H1 (cell line): ENCODE results near the gene MKLN1. TPM values are rescaled to one million over a fixed set of nuclear protein-coding genes. Genes with fewer than 3 reads are reported as not detected.

ENCODE experiments used
- CTCF ChIA-PET: fragments of 300-600 bp; sonication (Branson Sonifier 250); formaldehyde crosslinking; loops from one replicate; lab custom pipeline; 2021; ENCODE audit not compliant: partially characterized antibody; lab: Charles Lee
- POLR2A ChIA-PET: fragments of 300-600 bp; sonication (Branson Sonifier 250); formaldehyde crosslinking; loops from one replicate; lab custom pipeline; 2021; ENCODE audit warnings: inconsistent platforms; ENCODE audit not compliant: partially characterized antibody; lab: Charles Lee
- DNase-seq, 2 experiments: peaks; one replicate each; pipeline versions ENCODE4 v3.0.0 to v3.0.0-alpha.2; 2010 to 2022; ENCODE audit warnings: low spot score in 2 of 2, low read depth in 1 of 2, mixed read lengths in 1 of 2
- FAIRE-seq: peaks from 2 replicates; lab custom pipeline; 2011; peaks lifted over from hg19 to GRCh38; lab: Jason Lieb, UNC
- H2AFZ ChIP-seq: 2 replicates; pipeline ENCODE4 v1.8.1; 2012; ENCODE audit warnings: low read length, inconsistent platforms
- H2AK5ac ChIP-seq: 2 replicates; pipeline ENCODE4 v1.6.1; 2013; ENCODE audit warnings: low read depth, low read length
- H2BK120ac ChIP-seq: replicated peaks from 2 replicates; pipeline ENCODE3; 2013; ENCODE audit warnings: low read depth, low read length, inconsistent platforms
- H2BK12ac ChIP-seq: 2 replicates; pipeline ENCODE4 v1.6.1; 2013; ENCODE audit warnings: low read depth, low read length
- H2BK15ac ChIP-seq: 2 replicates; pipeline ENCODE4 v1.6.1; 2013; ENCODE audit warnings: low read length
- H2BK20ac ChIP-seq: 2 replicates; pipeline ENCODE4 v1.6.1; 2013; ENCODE audit warnings: low read length
- H2BK5ac ChIP-seq: 2 replicates; pipeline ENCODE4 v1.6.1; 2013; ENCODE audit warnings: low read depth, low read length
- H3K14ac ChIP-seq: 2 replicates; pipeline ENCODE4 v1.6.1; 2013; ENCODE audit warnings: inconsistent platforms; ENCODE audit not compliant: insufficient read length
- H3K18ac ChIP-seq: 2 replicates; pipeline ENCODE4 v1.6.1; 2013; ENCODE audit warnings: low read length; ENCODE audit errors: extremely low read depth
- H3K23ac ChIP-seq: 2 replicates; pipeline ENCODE4 v1.6.1; 2013; ENCODE audit warnings: inconsistent platforms; ENCODE audit not compliant: insufficient read length
- H3K23me2 ChIP-seq: 2 replicates; pipeline ENCODE4 v1.6.1; 2013; ENCODE audit warnings: low read depth, low read length
- H3K27ac ChIP-seq: 2 replicates; pipeline ENCODE4 v1.6.1; 2011; ENCODE audit warnings: low read depth, low read length, inconsistent platforms
- H3K27me3 ChIP-seq, 4 experiments: replicated peaks in 1 of 4; 1 replicate in 1 of 4; 2 replicates in 3 of 4; pipeline versions ENCODE4 v1.6.1 to v1.8.1; 2011 to 2013; ENCODE audit warnings: low read length in 3 of 4, mild to moderate bottlenecking in 3 of 4, inconsistent platforms in 2 of 4, mixed read lengths in 2 of 4, moderate library complexity in 1 of 4; ENCODE audit not compliant: control insufficient read depth in 3 of 4, insufficient read depth in 3 of 4; ENCODE audit errors: extremely low read depth in 1 of 4
- H3K36me3 ChIP-seq, 4 experiments: 2 replicates each; pipeline versions ENCODE4 v1.6.1 to v1.8.1; 2011 to 2013; ENCODE audit warnings: mild to moderate bottlenecking in 4 of 4, low read length in 3 of 4, moderate library complexity in 2 of 4, control low read depth in 1 of 4, inconsistent platforms in 1 of 4; ENCODE audit not compliant: insufficient read depth in 4 of 4, control insufficient read depth in 2 of 4
- H3K4ac ChIP-seq: replicated peaks from 2 replicates; pipeline ENCODE3; 2013; ENCODE audit warnings: low read length, low read depth, mixed read lengths, inconsistent platforms; ENCODE audit not compliant: insufficient read length
- H3K4me1 ChIP-seq, 4 experiments: replicated peaks in 1 of 4; 1 replicate in 1 of 4; 2 replicates in 3 of 4; pipeline versions ENCODE4 v1.6.1 to v1.8.1; 2011 to 2013; ENCODE audit warnings: low read length in 3 of 4, inconsistent platforms in 2 of 4, mixed read lengths in 1 of 4; ENCODE audit not compliant: insufficient read depth in 4 of 4, control insufficient read depth in 3 of 4
- H3K4me2 ChIP-seq, 2 experiments: 2 replicates each; pipeline versions ENCODE4 v1.6.1 to v1.8.1; 2011 to 2013; ENCODE audit warnings: low read depth in 2 of 2, low read length in 2 of 2, control low read depth in 1 of 2, inconsistent platforms in 1 of 2, mild to moderate bottlenecking in 1 of 2; ENCODE audit not compliant: insufficient read depth in 1 of 2
- H3K4me3 ChIP-seq, 4 experiments: fragments of 200-600, 300-600 bp in 1 of 4; sonication (generic), shearing (Covaris generic), sonication (Bioruptor Twin) in 1 of 4; 2 replicates each; pipeline versions ENCODE4 v1.5.1 to v1.8.1; 2011 to 2016; ENCODE audit warnings: low read length in 4 of 4, low read depth in 3 of 4, control low read depth in 2 of 4, inconsistent platforms in 2 of 4, mild to moderate bottlenecking in 2 of 4, mixed read lengths in 1 of 4, moderate library complexity in 1 of 4; ENCODE audit not compliant: insufficient read depth in 2 of 4; ENCODE audit errors: extremely low read depth in 1 of 4
- H3K56ac ChIP-seq: replicated peaks from 2 replicates; pipeline ENCODE3; 2013; ENCODE audit warnings: low read depth, mild to moderate bottlenecking, mixed read lengths, low read length, inconsistent platforms; ENCODE audit not compliant: insufficient read length
- H3K79me1 ChIP-seq: 2 replicates; pipeline ENCODE4 v1.6.1; 2013; ENCODE audit warnings: low read depth, low read length, control low read depth
- H3K79me2 ChIP-seq, 2 experiments: 2 replicates each; pipeline versions ENCODE4 v1.6.1 to v1.8.1; 2012 to 2013; ENCODE audit warnings: low read length in 2 of 2, mild to moderate bottlenecking in 2 of 2, inconsistent platforms in 1 of 2; ENCODE audit not compliant: insufficient read depth in 2 of 2, control insufficient read depth in 1 of 2
- H3K9ac ChIP-seq, 4 experiments: replicated peaks in 1 of 4; 1 replicate in 1 of 4; 2 replicates in 3 of 4; pipeline versions ENCODE4 v1.6.1 to v1.8.1; 2011 to 2013; ENCODE audit warnings: low read depth in 3 of 4, low read length in 3 of 4, control low read depth in 2 of 4, mild to moderate bottlenecking in 2 of 4, moderate library complexity in 2 of 4, inconsistent platforms in 1 of 4; ENCODE audit errors: extremely low read depth in 1 of 4
- H3K9me3 ChIP-seq, 2 experiments: 2 replicates each; pipeline versions ENCODE4 v1.6.1 to v1.8.1; 2012 to 2013; ENCODE audit warnings: mild to moderate bottlenecking in 2 of 2, moderate library complexity in 2 of 2, control low read depth in 1 of 2, inconsistent platforms in 1 of 2, low read depth in 1 of 2, low read length in 1 of 2, mixed read lengths in 1 of 2; ENCODE audit not compliant: insufficient read depth in 2 of 2
- H4K20me1 ChIP-seq, 2 experiments: replicated peaks in 1 of 2; 2 replicates each; pipeline versions ENCODE3 to v1.8.1; 2011 to 2013; ENCODE audit warnings: inconsistent platforms in 2 of 2, low read length in 2 of 2, mild to moderate bottlenecking in 1 of 2; ENCODE audit not compliant: insufficient read depth in 2 of 2, control insufficient read depth in 1 of 2
- H4K5ac ChIP-seq: 2 replicates; pipeline ENCODE4 v1.6.1; 2013; ENCODE audit warnings: low read length, low read depth, mixed read lengths, inconsistent platforms; ENCODE audit not compliant: insufficient read length
- H4K8ac ChIP-seq: 2 replicates; pipeline ENCODE4 v1.8.0; 2013; ENCODE audit warnings: mild to moderate bottlenecking, moderate library complexity, low read length, inconsistent platforms; ENCODE audit not compliant: insufficient read depth; ENCODE audit errors: extremely low read depth
- H4K91ac ChIP-seq: replicated peaks from 2 replicates; pipeline ENCODE3; 2013; ENCODE audit warnings: low read length, mixed read lengths, inconsistent platforms; ENCODE audit not compliant: insufficient read length
- NANOG ChIP-seq: IDR thresholded peaks from 2 replicates; pipeline ENCODE4 v1.6.1; 2011; ENCODE audit warnings: low read length, low read depth, mild to moderate bottlenecking, inconsistent platforms; ENCODE audit not compliant: insufficient read depth, poor library complexity, severe bottlenecking
- NRF1 ChIP-seq: IDR thresholded peaks from 2 replicates; pipeline ENCODE4 v1.6.1; 2011; ENCODE audit warnings: mild to moderate bottlenecking, low read depth, low read length, improper control_type of control experiment
- SIN3A ChIP-seq, 2 experiments: IDR thresholded peaks in 1 of 2; conservative IDR thresholded peaks in 1 of 2; 2 replicates each; pipeline ENCODE4 v1.6.1; 2011 to 2012; ENCODE audit warnings: low read length in 2 of 2, improper control_type of control experiment in 1 of 2, low read depth in 1 of 2, mild to moderate bottlenecking in 1 of 2
- TEAD4 ChIP-seq: IDR thresholded peaks from 2 replicates; pipeline ENCODE4 v1.6.1; 2012; ENCODE audit warnings: low read depth, low read length, inconsistent platforms, mixed read lengths
- WGBS, 2 experiments: shearing (Covaris generic) in 1 of 2; methylation state at CpG; one replicate each; pipeline versions ENCODE4 v1.1.6 to v1.1.7; 2013 to 2015; ENCODE audit warnings: low lambda C conversion rate in 2 of 2, mixed read lengths in 2 of 2, inconsistent platforms in 1 of 2, low coverage in 1 of 2, missing lambda C conversion rate in 1 of 2; ENCODE audit not compliant: insufficient replicate concordance in 2 of 2, insufficient coverage in 1 of 2, insufficient read length in 1 of 2; ENCODE audit errors: extremely low coverage in 1 of 2, missing lambda C conversion rate in 1 of 2; 5-methylcytosine and 5-hydroxymethylcytosine counted together
- polyA plus RNA-seq, 7 experiments: library from polyadenylated mRNA; depleted of rRNA in 3 of 7; stranded (reverse) in 5 of 7; unstranded in 2 of 7; fragments of >200 nt in 5 of 7; fragments of 200-250 nt in 2 of 7; gene quantifications; 1 replicate in 5 of 7; 2 replicates in 1 of 7; 4 replicates in 1 of 7; pipeline versions ENCODE4 v1.2.1 to v1.2.3, GENCODE V29; 2011 to 2013; ENCODE audit warnings: missing spikeins in 2 of 7, mixed read lengths in 2 of 7
- total RNA-seq: library from RNA; stranded (reverse); fragmentation: NEBNext Ultra II Directional; extraction: Animal tissue kit (Norgen Biotek cat#: 25700); gene quantifications from 2 replicates; pipeline ENCODE4 v1.2.1, GENCODE V29; 2021
- TF ChIP-seq, protein P1 (sequence below): IDR thresholded peaks from 2 replicates; pipeline ENCODE4 v1.6.1; 2012; ENCODE audit warnings: inconsistent platforms

The MKLN1 gene
- total and polyA plus RNA-seq, 2 of the 8 experiments (the other 6 are each of a cell fraction or from before 2014, with no cell fraction given) = 22.3 to 50.9 TPM

DNA sequence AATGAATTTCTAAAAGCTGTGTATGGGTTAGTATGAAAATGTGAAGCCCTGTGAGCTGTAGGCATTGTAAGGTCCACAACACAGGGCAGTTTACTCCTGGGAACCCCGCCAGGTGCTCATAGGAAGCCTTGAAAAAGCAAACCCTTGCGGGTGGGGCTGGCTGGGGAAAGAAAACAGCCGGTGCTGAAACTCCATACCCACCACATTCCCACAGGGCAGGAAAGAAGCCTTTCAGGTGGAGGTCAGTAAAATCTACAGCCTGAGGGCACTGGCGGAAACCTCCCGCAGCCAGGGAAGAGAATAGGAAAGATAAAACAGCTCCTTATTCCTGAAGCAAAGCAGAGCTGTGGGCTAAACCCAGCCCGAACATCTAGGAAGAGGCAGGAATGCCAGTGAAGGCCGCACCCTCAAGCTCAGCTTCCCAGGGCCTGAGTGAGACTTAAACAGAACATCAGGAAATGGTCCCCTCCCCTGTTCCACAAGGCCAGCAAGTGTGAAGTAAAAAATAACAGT, 194.0 kb downstream of the MKLN1 start:
- no peak overlapping the region for H3K56ac ChIP-seq
- peaks cover 5 to 31% (median 23%) of the 10 kb centered on the region in 4 experiments for H3K4me1 ChIP-seq
- H3K27me3 ChIP-seq = no peaks in the 10 kb centered on the region
- no peak overlapping the region for H3K27ac ChIP-seq
- H3K4me2 ChIP-seq = peak overlapping the region; percentile 6 to 7; a peak in 1 of 4 replicates
- no peak overlapping the region for H4K8ac ChIP-seq
- no peak for FAIRE-seq
- 81% methylated on average over 7 of the region's 7 CpGs; no CpG with 5 or more reads in 1 of the 2 experiments for WGBS, 2 experiments
- H3K79me2 ChIP-seq = peaks cover 50 to 99% of the 10 kb centered on the region in 2 experiments
- H2AK5ac ChIP-seq = no peak overlapping the region
- H2BK15ac ChIP-seq = no peak overlapping the region
- no peaks in the 10 kb centered on the region for H3K23me2 ChIP-seq
- H3K36me3 ChIP-seq = peaks cover 0 to 45% (median 5%) of the 10 kb centered on the region in 4 experiments; a peak in 4 of 8 replicates
- H3K9me3 ChIP-seq = no peaks in the 10 kb centered on the region
- no peak for TF ChIP-seq NRF1
- TF ChIP-seq TEAD4 = 0 out of 2 replicates have a peak, but pooled peaks have one; percentile 40
- TF ChIP-seq SIN3A (conservative IDR thresholded peaks at IDR 0.05 in 1 of 2, IDR thresholded peaks at IDR 0.05 in 1 of 2; ENCODE audit: low read depth in 1 of 2, low read length in 2 of 2) = no peak
- no peak for TF ChIP-seq NANOG
- TF ChIP-seq, protein P1, sequence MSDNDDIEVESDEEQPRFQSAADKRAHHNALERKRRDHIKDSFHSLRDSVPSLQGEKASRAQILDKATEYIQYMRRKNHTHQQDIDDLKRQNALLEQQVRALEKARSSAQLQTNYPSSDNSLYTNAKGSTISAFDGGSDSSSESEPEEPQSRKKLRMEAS = no peak
- H2BK120ac ChIP-seq = no peak overlapping the region
- CTCF ChIA-PET = interaction anchor here (0.7 to 5.2 kb wide), 10 partner anchors 9 to 134 kb away, joined by 3 to 47 read pairs (median 3); no protein-coding TSS in a partner anchor
- POLR2A ChIA-PET = interaction anchor here (1.2 to 3.7 kb wide), 8 partner anchors 11 to 134 kb away, joined by 3 to 28 read pairs (median 4); no protein-coding TSS in a partner anchor
- H3K23ac ChIP-seq = no peak overlapping the region
- no peak overlapping the region for H3K4ac ChIP-seq
- H2BK20ac ChIP-seq = no peak overlapping the region
- DNase-seq = no peak
- H2AFZ ChIP-seq = no peak overlapping the region
- H4K20me1 ChIP-seq = peaks cover 37 to 59% of the 10 kb centered on the region in 2 experiments
- no peak overlapping the region for H2BK12ac ChIP-seq
- H4K5ac ChIP-seq = no peak overlapping the region
- H4K91ac ChIP-seq = no peak overlapping the region
- H3K18ac ChIP-seq = peak overlapping the region; percentile 13; the same call in 1 of the 2 replicates
- no peak overlapping the region for H3K4me3 ChIP-seq
- peaks cover 5% of the 10 kb centered on the region for H3K79me1 ChIP-seq
- no peak overlapping the region for H3K14ac ChIP-seq
- H2BK5ac ChIP-seq = no peak overlapping the region
- H3K9ac ChIP-seq = no peak overlapping the region
